Esophagus squamous epithelium (tissue), 5 donors: ENCODE results near the gene GRIK3. TPM values are rescaled to one million over a fixed set of nuclear protein-coding genes. Genes with fewer than 3 reads are reported as not detected.

ENCODE experiments used
- DNase-seq: peaks from one replicate; lab custom pipeline; 2025; lab: John Stamatoyannopoulos, UW
- H3K27ac ChIP-seq, 4 donors: fragments of 200-600 bp; sonication (generic); one replicate each; pipeline ENCODE4 v1.5.1; 2016 to 2019; ENCODE audit warnings: mild to moderate bottlenecking in 1 of 4
- H3K27me3 ChIP-seq, 4 donors: fragments of 200-600 bp; sonication (generic); 1 replicate in 3 of 4; 2 replicates in 1 of 4; pipeline versions ENCODE4 v1.5.1 to v1.6.0; 2017 to 2021; ENCODE audit warnings: antibody characterized with exemption in 1 of 4
- H3K36me3 ChIP-seq, 3 donors: fragments of 200-600 bp; sonication (generic); one replicate each; pipeline ENCODE4 v1.5.1; 2016 to 2019
- H3K4me1 ChIP-seq, 3 donors: fragments of 200-600 bp; sonication (generic); one replicate each; pipeline ENCODE4 v1.5.1; 2017 to 2019
- H3K4me3 ChIP-seq, 4 donors: fragments of 200-600 bp; sonication (generic); 1 replicate in 3 of 4; 2 replicates in 1 of 4; pipeline ENCODE4 v1.5.1; 2016 to 2019; ENCODE audit warnings: mild to moderate bottlenecking in 2 of 4, moderate library complexity in 1 of 4
- H3K9me3 ChIP-seq, 3 donors: fragments of 200-600 bp; sonication (generic); one replicate each; pipeline ENCODE4 v1.5.1; 2016 to 2019
- CTCF ChIP-seq, 6 experiments: fragments of 450-650 bp in 4 of 6; fragments of 200-600 bp in 2 of 6; sonication (generic) in 2 of 6; IDR thresholded peaks; one replicate each; pipeline ENCODE4 v1.5.1; 2016 to 2019; ENCODE audit warnings: antibody characterized with exemption in 6 of 6, mild to moderate bottlenecking in 4 of 6, moderate library complexity in 4 of 6
- POLR2A ChIP-seq, 4 donors: fragments of 450-650 bp; IDR thresholded peaks; one replicate each; pipeline ENCODE4 v1.6.1; 2017; ENCODE audit warnings: antibody characterized with exemption in 4 of 4, mild to moderate bottlenecking in 4 of 4, moderate library complexity in 3 of 4
- WGBS, 2 donors: methylation state at CpG; one replicate each; pipeline ENCODE4 v1.1.5; 2018; 5-methylcytosine and 5-hydroxymethylcytosine counted together
- intact Hi-C: fragments of 100-400 bp; cut with DNase I; formaldehyde crosslinking; loops from one replicate; pipeline ENCODE4 v1.15.0; 2022
- total RNA-seq, 4 donors: library from RNA; depleted of rRNA; stranded (reverse); fragments of >200 nt; gene quantifications; one replicate each; pipeline ENCODE4 v1.1.0, GENCODE V29; 2016
- donor health status: DM: yes; HTN: yes; CAD: no.

The GRIK3 gene
- total RNA-seq, 4 donors from 2014 or later, result 0.11 to 0.38 (median 0.21) TPM; not detected in 1

- no peaks in the 10 kb centered on the region for H3K4me1 ChIP-seq
- no peak overlapping the region for H3K4me3 ChIP-seq
- WGBS, 2 donors, result 56 to 61% methylated on average over 1 to 2 of the region's 2 CpGs
- no peaks in the 10 kb centered on the region for H3K9me3 ChIP-seq
- H3K36me3 ChIP-seq, result no peaks in the 10 kb centered on the region
- no peak for DNase-seq
- intact Hi-C loops, result no loop called here
- peaks cover 0 to 60% (median 0%) of the 10 kb centered on the region in 4 donors for H3K27me3 ChIP-seq
- TF ChIP-seq POLR2A (IDR thresholded peaks at IDR 0.05) (no peak), CTCF (IDR thresholded peaks at IDR 0.05) (no peak)
- H3K27ac ChIP-seq, result no peak overlapping the region
These were observed 41.9 kb upstream of the GRIK3 start for GRCh38 chr1:37076168-37076567.

- no peaks in the 10 kb centered on the region for H3K36me3 ChIP-seq
- H3K4me3 ChIP-seq, result no peak overlapping the region
- no peaks in the 10 kb centered on the region for H3K4me1 ChIP-seq
- peaks cover 0 to 76% (median 0%) of the 10 kb centered on the region in 4 donors for H3K27me3 ChIP-seq
- intact Hi-C loops, result no loop called here
- no peak for DNase-seq
- no peaks in the 10 kb centered on the region for H3K9me3 ChIP-seq
- WGBS, 2 donors, result 76 to 78% methylated on average over 8 to 9 of the region's 9 CpGs
- TF ChIP-seq CTCF (IDR thresholded peaks at IDR 0.05), result no peak
- no peak for TF ChIP-seq POLR2A (IDR thresholded peaks at IDR 0.05)
- H3K27ac ChIP-seq, result no peak overlapping the region
These were observed 39.6 kb upstream of the GRIK3 start for GRCh38 chr1:37073854-37074379.

- Histone ChIP-seq H3K27ac (no peak overlapping the region), H3K9me3 (no peaks in the 10 kb centered on the region), H3K27me3 (peaks cover 0 to 80% (median 0%) of the 10 kb centered on the region in 4 donors), H3K4me1 (no peaks in the 10 kb centered on the region), H3K4me3 (no peak overlapping the region), H3K36me3 (no peaks in the 10 kb centered on the region)
- no peak for DNase-seq
- TF ChIP-seq CTCF (IDR thresholded peaks at IDR 0.05), result no peak
- TF ChIP-seq POLR2A (IDR thresholded peaks at IDR 0.05), result no peak
- WGBS, 2 donors, result 50 to 61% methylated on average over 7 to 9 of the region's 9 CpGs
- intact Hi-C loops, result no loop called here
These were observed 39.0 kb upstream of the GRIK3 start for GRCh38 chr1:37073152-37073853.

GRCh38 chr1:37071829-37072228 lies 37.5 kb upstream of the GRIK3 start:
- 68 to 80% methylated on average over 1 to 7 of the region's 7 CpGs for WGBS, 2 donors
- Histone ChIP-seq H3K4me1 (no peaks in the 10 kb centered on the region), H3K36me3 (no peaks in the 10 kb centered on the region), H3K27ac (no peak overlapping the region), H3K4me3 (no peak overlapping the region), H3K27me3 (peaks cover 0 to 76% (median 0%) of the 10 kb centered on the region in 4 donors), H3K9me3 (no peaks in the 10 kb centered on the region)
- intact Hi-C loops, result no loop called here
- no peak for TF ChIP-seq POLR2A (IDR thresholded peaks at IDR 0.05)
- TF ChIP-seq CTCF (IDR thresholded peaks at IDR 0.05), result no peak
- no peak for DNase-seq

GRCh38 chr1:37070126-37070525 lies 35.8 kb upstream of the GRIK3 start:
- 76 to 88% methylated on average over 1 to 2 of the region's 5 CpGs for WGBS, 2 donors

More at GRCh38 chr1:37070126-37070525, 35.8 kb upstream of the GRIK3 start:
- no peaks in the 10 kb centered on the region for H3K36me3 ChIP-seq
- intact Hi-C loops, result no loop called here
- no peaks in the 10 kb centered on the region for H3K9me3 ChIP-seq
- TF ChIP-seq POLR2A (IDR thresholded peaks at IDR 0.05) (no peak), CTCF (IDR thresholded peaks at IDR 0.05) (no peak)
- H3K4me3 ChIP-seq, result no peak overlapping the region
- peaks cover 0 to 86% (median 0%) of the 10 kb centered on the region in 4 donors for H3K27me3 ChIP-seq
- H3K4me1 ChIP-seq, result no peaks in the 10 kb centered on the region
- no peak for DNase-seq
- no peak overlapping the region for H3K27ac ChIP-seq
